Esophagus squamous epithelium (tissue), 4 donors: ENCODE data around the gene KNCN.

Experiments
- POLR2A ChIP-seq, 4 donors: fragments of 450-650 bp; IDR thresholded peaks; one replicate each; pipeline ENCODE4 v1.6.1; 2017; ENCODE audit warnings: antibody characterized with exemption in 4 of 4, mild to moderate bottlenecking in 4 of 4, moderate library complexity in 3 of 4
- TF ChIP-seq, protein P1 (sequence below), 6 experiments: fragments of 450-650 bp in 4 of 6; fragments of 200-600 bp in 2 of 6; sonication (generic) in 2 of 6; IDR thresholded peaks; one replicate each; pipeline ENCODE4 v1.5.1; 2016 to 2019; ENCODE audit warnings: antibody characterized with exemption in 6 of 6, mild to moderate bottlenecking in 4 of 6, moderate library complexity in 4 of 6

GRCh38 chr1:46543382-46543760 is 8.1 kb downstream of the KNCN start:
- TF ChIP-seq, protein P1, sequence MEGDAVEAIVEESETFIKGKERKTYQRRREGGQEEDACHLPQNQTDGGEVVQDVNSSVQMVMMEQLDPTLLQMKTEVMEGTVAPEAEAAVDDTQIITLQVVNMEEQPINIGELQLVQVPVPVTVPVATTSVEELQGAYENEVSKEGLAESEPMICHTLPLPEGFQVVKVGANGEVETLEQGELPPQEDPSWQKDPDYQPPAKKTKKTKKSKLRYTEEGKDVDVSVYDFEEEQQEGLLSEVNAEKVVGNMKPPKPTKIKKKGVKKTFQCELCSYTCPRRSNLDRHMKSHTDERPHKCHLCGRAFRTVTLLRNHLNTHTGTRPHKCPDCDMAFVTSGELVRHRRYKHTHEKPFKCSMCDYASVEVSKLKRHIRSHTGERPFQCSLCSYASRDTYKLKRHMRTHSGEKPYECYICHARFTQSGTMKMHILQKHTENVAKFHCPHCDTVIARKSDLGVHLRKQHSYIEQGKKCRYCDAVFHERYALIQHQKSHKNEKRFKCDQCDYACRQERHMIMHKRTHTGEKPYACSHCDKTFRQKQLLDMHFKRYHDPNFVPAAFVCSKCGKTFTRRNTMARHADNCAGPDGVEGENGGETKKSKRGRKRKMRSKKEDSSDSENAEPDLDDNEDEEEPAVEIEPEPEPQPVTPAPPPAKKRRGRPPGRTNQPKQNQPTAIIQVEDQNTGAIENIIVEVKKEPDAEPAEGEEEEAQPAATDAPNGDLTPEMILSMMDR (IDR thresholded peaks at IDR 0.05): no peak
- TF ChIP-seq POLR2A (IDR thresholded peaks at IDR 0.05): no peak
